Transverse colon (tissue), 4 donors: ENCODE measurements around the gene LMAN1L. TPM values are rescaled to one million over a fixed set of nuclear protein-coding genes. Genes with fewer than 3 reads are reported as not detected.

Experiments
- DNase-seq: peaks from one replicate; pipeline ENCODE4 v3.0.0-alpha.2; 2019
- H3K27ac ChIP-seq, 4 donors: fragments of 200-600 bp; sonication (generic); 2 replicates each; pipeline ENCODE4 v1.5.1; 2016 to 2018; ENCODE audit warnings: inconsistent platforms in 4 of 4
- H3K27me3 ChIP-seq: fragments of 200-600 bp; sonication (generic); 2 replicates; pipeline ENCODE4 v1.5.1; 2017; ENCODE audit warnings: inconsistent platforms
- H3K36me3 ChIP-seq, 4 donors: fragments of 200-600 bp; sonication (generic); 2 replicates each; pipeline ENCODE4 v1.5.1; 2017 to 2019; ENCODE audit warnings: inconsistent platforms in 4 of 4
- H3K4me1 ChIP-seq, 4 donors: fragments of 200-600 bp; sonication (generic); 2 replicates each; pipeline ENCODE4 v1.5.1; 2017 to 2020; ENCODE audit warnings: inconsistent platforms in 4 of 4
- H3K4me3 ChIP-seq, 4 donors: fragments of 200-600 bp; sonication (generic); 1 replicate in 1 of 4; 2 replicates in 3 of 4; pipeline versions ENCODE4 v1.5.1 to v1.6.1; 2017 to 2019; ENCODE audit warnings: inconsistent platforms in 4 of 4
- H3K9me3 ChIP-seq, 2 donors: fragments of 200-600 bp; sonication (generic); 2 replicates each; pipeline ENCODE4 v1.5.1; 2017 to 2019; ENCODE audit warnings: inconsistent platforms in 2 of 2
- EP300 ChIP-seq: sonication (generic); formaldehyde crosslinking; IDR thresholded peaks from one replicate; pipeline ENCODE4 v1.6.1; 2017; ENCODE audit warnings: antibody characterized with exemption, low read depth
- POLR2A ChIP-seq: fragments of 450-650 bp; IDR thresholded peaks from one replicate; pipeline ENCODE4 v1.6.1; 2016; ENCODE audit warnings: antibody characterized with exemption, mild to moderate bottlenecking, moderate library complexity
- POLR2AphosphoS5 ChIP-seq, 3 donors: sonication (generic); formaldehyde crosslinking; IDR thresholded peaks; one replicate each; pipeline ENCODE4 v1.6.1; 2016; ENCODE audit warnings: antibody characterized with exemption in 3 of 3
- WGBS, 2 donors: methylation state at CpG; one replicate each; pipeline ENCODE4 v1.1.5; 2018; ENCODE audit warnings: low coverage in 1 of 2; 5-methylcytosine and 5-hydroxymethylcytosine counted together
- in situ Hi-C, 4 donors: fragments of 200-750 bp; cut with MboI; loops; one replicate each; pipeline versions ENCODE4 v1.15.0 to v1.15.1; 2017; ENCODE audit warnings: low sequenced_read_pairs in 3 of 4, low pct_ligation_motif_present in 1 of 4, low pct_unique_long_range_greater_than_20kb in 1 of 4
- intact Hi-C: fragments of 100-400 bp; cut with DNase I; formaldehyde crosslinking; loops from one replicate; pipeline ENCODE4 v1.15.1; 2023; ENCODE audit warnings: low total_unique reads
- total RNA-seq, 4 donors: library from RNA; depleted of rRNA; stranded (reverse); fragments of >200 nt; gene quantifications; one replicate each; pipeline ENCODE4 v1.1.0, GENCODE V29; 2016
- TF ChIP-seq, protein P1 (sequence below), 5 experiments: fragments of 200-600 bp in 3 of 5; fragments of 450-650 bp in 2 of 5; sonication (generic) in 3 of 5; IDR thresholded peaks; 1 replicate in 2 of 5; 2 replicates in 3 of 5; pipeline ENCODE4 v1.5.1; 2016 to 2017; ENCODE audit warnings: antibody characterized with exemption in 5 of 5, inconsistent platforms in 3 of 5, mild to moderate bottlenecking in 2 of 5, moderate library complexity in 1 of 5

The LMAN1L gene
- total RNA-seq, 4 donors from 2014 or later: 20.2 TPM; not detected in 3

DNA sequence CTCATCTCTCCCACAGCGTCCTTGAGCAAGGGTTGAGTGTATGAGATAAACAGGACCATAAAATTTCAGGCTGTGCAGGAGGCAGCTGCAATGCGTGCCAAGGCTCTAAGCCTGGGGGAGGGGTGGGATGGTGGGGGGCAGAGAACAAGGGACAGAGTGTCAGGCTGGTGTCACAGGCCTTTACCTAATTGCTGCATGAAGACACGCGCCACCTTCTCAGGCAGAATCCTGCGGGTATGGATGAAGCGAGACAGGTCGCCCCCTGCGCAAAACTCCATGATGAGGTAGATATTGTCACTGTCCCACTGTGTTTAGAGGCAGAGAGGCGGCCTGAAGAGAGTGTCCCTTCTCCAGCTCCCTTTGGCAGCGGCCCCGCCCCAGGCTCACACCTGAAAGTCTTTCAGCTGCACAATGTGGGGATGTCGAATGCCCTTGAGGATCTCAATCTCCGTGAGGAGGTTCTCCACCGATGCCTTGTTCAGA, 29.3 kb downstream of the LMAN1L start:
- DNase-seq: peak; percentile 44
- in situ Hi-C loops (no loop called here), intact Hi-C loops (loop anchor here (5.0 to 10.0 kb wide), 2 partner anchors 60 to 113 kb away; partner anchors contain the start of genes CSK and RPP25)
- Histone ChIP-seq H3K27me3 (no peaks in the 10 kb centered on the region), H3K4me3 (peak overlapping the region in 3 of 4 donors; percentile 71 to 78 (median 76)), H3K4me1 (peaks cover 19 to 30% (median 25%) of the 10 kb centered on the region in 4 donors), H3K27ac (peak overlapping the region; percentile 87 to 95 (median 92)), H3K36me3 (peaks cover 0 to 7% (median 2%) of the 10 kb centered on the region in 4 donors), H3K9me3 (no peaks in the 10 kb centered on the region)
- WGBS, 2 donors: 49% methylated on average over 14 of the region's 14 CpGs; no CpG with 5 or more reads in 1 of the 2 donors
- no peak for TF ChIP-seq EP300
- TF ChIP-seq POLR2AphosphoS5 (IDR thresholded peaks at IDR 0.05): no peak
- TF ChIP-seq, protein P1, sequence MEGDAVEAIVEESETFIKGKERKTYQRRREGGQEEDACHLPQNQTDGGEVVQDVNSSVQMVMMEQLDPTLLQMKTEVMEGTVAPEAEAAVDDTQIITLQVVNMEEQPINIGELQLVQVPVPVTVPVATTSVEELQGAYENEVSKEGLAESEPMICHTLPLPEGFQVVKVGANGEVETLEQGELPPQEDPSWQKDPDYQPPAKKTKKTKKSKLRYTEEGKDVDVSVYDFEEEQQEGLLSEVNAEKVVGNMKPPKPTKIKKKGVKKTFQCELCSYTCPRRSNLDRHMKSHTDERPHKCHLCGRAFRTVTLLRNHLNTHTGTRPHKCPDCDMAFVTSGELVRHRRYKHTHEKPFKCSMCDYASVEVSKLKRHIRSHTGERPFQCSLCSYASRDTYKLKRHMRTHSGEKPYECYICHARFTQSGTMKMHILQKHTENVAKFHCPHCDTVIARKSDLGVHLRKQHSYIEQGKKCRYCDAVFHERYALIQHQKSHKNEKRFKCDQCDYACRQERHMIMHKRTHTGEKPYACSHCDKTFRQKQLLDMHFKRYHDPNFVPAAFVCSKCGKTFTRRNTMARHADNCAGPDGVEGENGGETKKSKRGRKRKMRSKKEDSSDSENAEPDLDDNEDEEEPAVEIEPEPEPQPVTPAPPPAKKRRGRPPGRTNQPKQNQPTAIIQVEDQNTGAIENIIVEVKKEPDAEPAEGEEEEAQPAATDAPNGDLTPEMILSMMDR (IDR thresholded peaks at IDR 0.05): no peak
- TF ChIP-seq POLR2A: no peak

DNA sequence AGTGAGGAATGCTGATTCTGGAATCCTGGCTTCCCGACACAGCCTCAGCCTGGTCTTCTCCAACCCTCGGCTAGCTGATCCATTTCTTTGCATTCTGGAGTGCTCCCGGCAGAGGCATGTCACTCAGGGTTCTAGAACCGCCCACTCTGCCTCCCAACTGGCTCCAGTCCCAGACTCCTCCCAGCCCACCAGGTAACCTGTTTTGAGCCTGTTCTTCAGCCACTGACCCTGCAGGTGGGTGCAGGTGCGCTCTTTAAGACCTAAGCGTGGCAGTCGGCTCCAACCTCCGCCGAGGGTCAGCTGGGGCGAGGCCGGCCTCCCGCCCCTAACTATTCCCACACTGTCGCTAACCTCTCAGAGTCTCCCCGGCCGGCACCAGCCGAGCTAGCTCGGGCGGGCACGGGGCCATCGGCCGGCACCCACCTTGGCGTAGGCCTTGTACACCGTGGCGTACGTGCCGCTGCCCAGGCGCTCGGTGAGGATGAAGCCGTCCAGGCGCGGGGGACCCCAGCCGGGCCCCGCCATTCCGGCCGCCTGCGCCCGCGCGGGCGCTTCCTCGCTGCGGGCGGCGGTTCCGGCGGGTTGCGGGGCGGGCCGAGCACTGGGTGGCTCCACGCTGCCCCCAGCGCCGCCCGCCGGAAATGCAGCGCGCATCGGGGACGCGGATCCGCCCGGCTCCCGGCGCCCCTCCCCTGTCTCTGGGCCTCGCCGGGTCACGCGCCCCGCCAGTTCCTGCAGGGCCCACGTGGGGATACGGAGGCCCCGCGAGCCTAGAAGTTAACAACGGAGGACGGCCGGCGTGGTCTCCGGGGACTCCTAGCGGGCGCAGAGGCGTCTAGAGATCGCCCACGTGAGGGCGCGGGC, 30.2 kb downstream of the LMAN1L start, which contains the start of gene ULK3:
Gene ULK3, minus strand, starts transcription at position 576 of the 864 bp plus-strand sequence. Its CDS starts 51 bp downstream, at position 525.
- peak; percentile 74 for TF ChIP-seq POLR2A
- TF ChIP-seq, protein P1 (IDR thresholded peaks at IDR 0.05): peak; percentile 68 to 84 (median 73)
- TF ChIP-seq POLR2AphosphoS5 (IDR thresholded peaks at IDR 0.05): peak; percentile 65 to 77 (median 65)
- TF ChIP-seq EP300: no peak
- Histone ChIP-seq H3K9me3 (no peaks in the 10 kb centered on the region), H3K4me1 (peaks cover 19 to 30% (median 25%) of the 10 kb centered on the region in 4 donors), H3K27ac (peak within 1 kb of the TSS; percentile 87 to 95 (median 92)), H3K4me3 (peak within 1 kb of the TSS; percentile 71 to 90 (median 77)), H3K36me3 (peaks cover 0 to 14% (median 3%) of the 10 kb centered on the region in 4 donors), H3K27me3 (no peaks in the 10 kb centered on the region)
- 1% methylated on average over 19 of the region's 84 CpGs; no CpG with 5 or more reads in 1 of the 2 donors for WGBS, 2 donors
- intact Hi-C loops: loop anchor here (5.0 to 10.0 kb wide), 2 partner anchors 61 to 112 kb away; partner anchors contain the start of genes CSK and RPP25
- DNase-seq: peak; percentile 93
- in situ Hi-C loops: no loop called here

DNA sequence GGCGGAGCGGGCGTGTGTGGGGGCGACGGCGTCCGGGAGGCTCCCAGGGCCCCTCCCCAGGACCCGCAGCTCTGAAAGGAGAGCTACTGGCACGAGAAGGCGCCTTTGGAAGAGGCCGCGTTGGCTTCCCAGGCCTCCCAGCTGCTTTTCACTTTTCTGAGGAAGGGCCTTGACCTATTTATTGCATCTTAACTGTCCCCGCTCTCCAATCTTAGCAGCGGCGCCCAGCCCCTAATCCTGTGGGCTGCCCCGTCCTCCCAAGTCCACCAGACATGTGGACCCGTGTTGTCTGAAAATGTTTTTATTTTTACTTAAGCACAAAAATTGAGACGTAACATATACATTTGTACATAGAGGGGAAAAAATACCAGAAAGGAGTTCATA, 30.8 kb downstream of the LMAN1L start:
- Histone ChIP-seq H3K9me3 (no peaks in the 10 kb centered on the region), H3K4me3 (peak overlapping the region; percentile 2 to 78 (median 74)), H3K36me3 (peaks cover 0 to 20% (median 6%) of the 10 kb centered on the region in 4 donors), H3K27ac (peak overlapping the region; percentile 87 to 95 (median 92)), H3K4me1 (peaks cover 19 to 30% (median 25%) of the 10 kb centered on the region in 4 donors), H3K27me3 (no peaks in the 10 kb centered on the region)
- no peak for DNase-seq
- TF ChIP-seq POLR2AphosphoS5 (IDR thresholded peaks at IDR 0.05) (no peak), EP300 (no peak)
- TF ChIP-seq, protein P1 (IDR thresholded peaks at IDR 0.05): peak in 1 of 5 experiments; percentile 22
- intact Hi-C loops: loop anchor here (5.0 to 10.0 kb wide), 2 partner anchors 61 to 111 kb away; partner anchors contain the start of genes CSK and RPP25
- in situ Hi-C loops: no loop called here
- WGBS, 2 donors: 31% methylated on average over 9 of the region's 18 CpGs; no CpG with 5 or more reads in 1 of the 2 donors

DNA sequence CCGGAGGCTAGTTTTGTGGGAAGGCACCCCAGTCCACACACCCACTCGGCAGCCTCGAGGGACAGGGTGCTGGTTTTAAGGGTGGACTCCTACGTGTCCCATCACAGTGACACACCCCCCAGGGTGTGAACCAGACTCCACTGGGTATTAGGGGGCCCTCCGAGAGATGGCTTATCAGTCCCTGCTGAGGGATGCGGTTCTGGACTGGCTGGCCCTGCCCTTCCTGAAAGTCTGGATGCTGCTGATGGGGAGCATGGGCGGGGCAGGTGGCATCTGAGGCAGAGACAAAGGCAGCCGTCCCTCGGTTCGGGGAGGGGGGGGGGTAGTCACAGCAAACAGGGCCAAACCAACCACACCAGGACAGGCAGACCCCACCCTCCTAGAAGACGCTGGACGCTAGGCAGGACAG, 31.3 kb downstream of the LMAN1L start:
- H3K9me3 ChIP-seq: no peaks in the 10 kb centered on the region
- no peak for TF ChIP-seq POLR2A
- TF ChIP-seq EP300: no peak
- TF ChIP-seq, protein P1 (IDR thresholded peaks at IDR 0.05): no peak
- TF ChIP-seq POLR2AphosphoS5 (IDR thresholded peaks at IDR 0.05): no peak
- H3K4me1 ChIP-seq: peaks cover 19 to 30% (median 25%) of the 10 kb centered on the region in 4 donors
- 62% methylated on average over 12 of the region's 12 CpGs; no CpG with 5 or more reads in 1 of the 2 donors for WGBS, 2 donors
- H3K27ac ChIP-seq: peak overlapping the region; percentile 87 to 95 (median 92)
- H3K4me3 ChIP-seq: peak overlapping the region in 2 of 4 donors; percentile 71 to 78
- intact Hi-C loops: loop anchor here (5.0 to 10.0 kb wide), 2 partner anchors 62 to 111 kb away; partner anchors contain the start of genes CSK and RPP25
- in situ Hi-C loops: no loop called here
- no peak for DNase-seq
- H3K27me3 ChIP-seq: no peaks in the 10 kb centered on the region
- peaks cover 0 to 23% (median 9%) of the 10 kb centered on the region in 4 donors for H3K36me3 ChIP-seq
